22Rv1 (cell line): ENCODE results near the gene ACACB.

Experiments
- CTCF ChIP-seq: fragments of 450-650 bp; IDR thresholded peaks from 2 replicates; pipeline ENCODE4 v1.5.1; 2017; ENCODE audit warnings: mild to moderate bottlenecking
- ZFX ChIP-seq: fragments of 450-650 bp; IDR thresholded peaks from 2 replicates; pipeline ENCODE4 v1.6.1; 2017; ENCODE audit warnings: antibody characterized with exemption, borderline replicate concordance

- TF ChIP-seq CTCF = no peak
- TF ChIP-seq ZFX = no peak
These were observed 142.5 kb downstream of the ACACB start for GRCh38 chr12:109258607-109259544.
